Upper lobe of left lung (tissue), 4 donors: Measurements from ENCODE around the gene PPFIA4.

Experiments
- POLR2A ChIP-seq, 4 donors: fragments of 450-650 bp; IDR thresholded peaks; one replicate each; pipeline ENCODE4 v1.5.1; 2016 to 2017; ENCODE audit warnings: antibody characterized with exemption in 4 of 4, mild to moderate bottlenecking in 2 of 4
- POLR2AphosphoS5 ChIP-seq, 2 donors: sonication (generic); formaldehyde crosslinking; IDR thresholded peaks; one replicate each; pipeline ENCODE4 v1.5.1; 2017; ENCODE audit warnings: antibody characterized with exemption in 2 of 2
- TF ChIP-seq, protein P1 (sequence below), 6 experiments: fragments of 450-650 bp in 4 of 6; fragments of 200-600 bp in 2 of 6; sonication (generic) in 2 of 6; IDR thresholded peaks; one replicate each; pipeline ENCODE4 v1.5.1; 2016 to 2019; ENCODE audit warnings: antibody characterized with exemption in 6 of 6

DNA sequence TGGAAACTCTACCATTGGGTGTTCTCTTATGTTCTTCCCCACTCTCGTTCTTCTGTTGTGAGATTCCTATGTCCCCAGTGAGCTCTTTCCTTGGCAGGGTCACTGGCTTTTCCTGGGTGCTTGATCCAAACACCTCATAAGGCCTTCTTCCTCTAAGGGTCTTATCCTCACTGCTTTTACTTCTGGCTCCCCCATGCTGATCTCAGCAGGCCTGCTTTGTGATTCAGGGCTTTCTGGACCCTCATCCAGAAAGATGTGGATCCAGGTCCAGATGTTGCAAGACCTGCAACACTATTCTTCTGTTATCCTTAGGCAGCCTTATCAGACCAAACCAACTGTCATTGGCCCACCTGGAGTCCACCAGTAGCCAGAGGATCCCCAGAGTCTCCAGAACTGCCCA lies 70.7 kb downstream of the PPFIA4 start:
- TF ChIP-seq, protein P1, sequence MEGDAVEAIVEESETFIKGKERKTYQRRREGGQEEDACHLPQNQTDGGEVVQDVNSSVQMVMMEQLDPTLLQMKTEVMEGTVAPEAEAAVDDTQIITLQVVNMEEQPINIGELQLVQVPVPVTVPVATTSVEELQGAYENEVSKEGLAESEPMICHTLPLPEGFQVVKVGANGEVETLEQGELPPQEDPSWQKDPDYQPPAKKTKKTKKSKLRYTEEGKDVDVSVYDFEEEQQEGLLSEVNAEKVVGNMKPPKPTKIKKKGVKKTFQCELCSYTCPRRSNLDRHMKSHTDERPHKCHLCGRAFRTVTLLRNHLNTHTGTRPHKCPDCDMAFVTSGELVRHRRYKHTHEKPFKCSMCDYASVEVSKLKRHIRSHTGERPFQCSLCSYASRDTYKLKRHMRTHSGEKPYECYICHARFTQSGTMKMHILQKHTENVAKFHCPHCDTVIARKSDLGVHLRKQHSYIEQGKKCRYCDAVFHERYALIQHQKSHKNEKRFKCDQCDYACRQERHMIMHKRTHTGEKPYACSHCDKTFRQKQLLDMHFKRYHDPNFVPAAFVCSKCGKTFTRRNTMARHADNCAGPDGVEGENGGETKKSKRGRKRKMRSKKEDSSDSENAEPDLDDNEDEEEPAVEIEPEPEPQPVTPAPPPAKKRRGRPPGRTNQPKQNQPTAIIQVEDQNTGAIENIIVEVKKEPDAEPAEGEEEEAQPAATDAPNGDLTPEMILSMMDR (IDR thresholded peaks at IDR 0.05), result no peak
- TF ChIP-seq POLR2A (IDR thresholded peaks at IDR 0.05) (no peak), POLR2AphosphoS5 (IDR thresholded peaks at IDR 0.05) (no peak)
